HG02678 (cell line): ENCODE results near the gene TEX14.
"Not testable (repeated sequence)": the region's sequence is repeated elsewhere in the genome, so short reads cannot be mapped to it uniquely, and the experiment has no call there.

Experiments
- ATAC-seq: cut with Tn5 transposase; IDR thresholded peaks from one replicate; pipeline ENCODE4 v1.9.1; 2021; ENCODE audit warnings: mild to moderate bottlenecking, moderate library complexity; ENCODE audit not compliant: unreplicated experiment

Gene TEX14

DNA sequence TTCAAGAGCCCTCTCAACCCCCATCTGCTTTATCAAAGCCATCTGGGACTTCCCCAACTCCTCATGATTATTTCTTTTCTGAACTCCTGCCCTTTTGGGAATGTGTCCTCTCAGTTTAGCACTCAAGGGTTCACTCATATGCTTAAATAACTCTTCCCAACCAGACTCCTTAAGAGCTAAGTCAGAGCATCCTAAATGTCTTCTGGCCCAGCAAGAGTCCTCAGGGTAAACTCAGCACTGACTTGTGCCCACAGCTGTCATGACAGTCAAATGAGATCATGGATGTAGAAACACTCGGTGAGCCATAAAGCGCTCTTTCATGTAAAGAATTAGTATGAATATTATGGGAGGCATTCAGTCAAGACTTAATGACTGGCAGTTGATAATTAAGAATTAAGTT, 85.9 kb downstream of the TEX14 start:
- no peak for ATAC-seq

DNA sequence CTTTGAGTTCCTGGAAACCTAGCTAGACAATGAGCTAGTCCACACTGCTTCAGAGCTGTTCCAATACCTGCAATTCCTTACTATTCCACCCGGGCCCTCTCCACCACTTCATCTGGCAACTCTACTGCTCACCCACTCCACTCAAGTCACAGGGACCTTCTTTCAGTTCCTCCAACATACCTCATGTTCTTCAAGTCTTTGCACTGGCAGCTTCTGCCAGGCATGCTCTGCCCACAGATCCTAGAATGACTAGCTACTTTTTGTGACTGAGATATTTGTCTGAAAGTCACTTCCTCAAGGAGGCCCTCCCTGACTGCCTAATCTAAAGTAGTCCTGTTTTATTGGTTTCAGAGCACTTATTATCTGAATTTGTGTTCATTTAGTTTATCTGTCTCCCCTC, 86.4 kb downstream of the TEX14 start:
- ATAC-seq: no peak

DNA sequence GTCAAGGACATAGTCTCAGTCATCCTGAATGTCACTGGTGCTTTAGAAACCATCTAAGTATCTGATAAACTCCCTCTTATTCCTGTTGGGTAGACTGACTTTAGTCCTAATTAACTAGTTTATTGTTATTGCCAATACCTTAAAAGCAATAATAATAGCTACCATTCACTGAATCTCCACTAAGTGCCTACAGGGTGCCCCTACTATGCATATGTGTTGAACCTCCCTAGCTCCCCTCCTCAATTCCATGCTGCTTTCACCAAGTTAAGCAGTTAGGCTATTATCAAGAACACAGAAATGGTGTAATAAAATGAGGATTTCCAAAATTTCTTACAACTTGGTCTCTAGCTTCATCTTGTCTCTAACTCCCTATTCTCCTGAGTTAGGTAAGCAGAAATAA, 89.9 kb downstream of the TEX14 start:
- ATAC-seq: no peak

DNA sequence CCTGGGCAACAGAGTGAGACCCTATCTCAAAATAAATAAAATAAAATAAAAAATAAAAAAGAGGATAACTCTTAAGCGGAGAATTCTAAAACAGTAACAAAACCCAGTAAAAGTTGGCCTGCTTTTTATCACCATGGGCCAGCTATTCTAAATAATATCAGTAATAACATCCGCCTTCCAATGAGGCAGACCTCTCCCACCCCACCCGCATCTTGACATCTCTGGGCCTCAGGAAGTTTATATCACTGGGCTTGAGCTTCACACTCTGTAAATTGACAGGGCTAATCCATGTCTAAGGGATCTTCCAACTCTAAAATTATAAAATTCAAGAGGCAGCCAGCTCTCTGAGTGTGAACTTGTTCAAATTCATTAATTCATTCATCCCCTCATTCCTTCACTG, 94.5 kb downstream of the TEX14 start:
- no peak for ATAC-seq

DNA sequence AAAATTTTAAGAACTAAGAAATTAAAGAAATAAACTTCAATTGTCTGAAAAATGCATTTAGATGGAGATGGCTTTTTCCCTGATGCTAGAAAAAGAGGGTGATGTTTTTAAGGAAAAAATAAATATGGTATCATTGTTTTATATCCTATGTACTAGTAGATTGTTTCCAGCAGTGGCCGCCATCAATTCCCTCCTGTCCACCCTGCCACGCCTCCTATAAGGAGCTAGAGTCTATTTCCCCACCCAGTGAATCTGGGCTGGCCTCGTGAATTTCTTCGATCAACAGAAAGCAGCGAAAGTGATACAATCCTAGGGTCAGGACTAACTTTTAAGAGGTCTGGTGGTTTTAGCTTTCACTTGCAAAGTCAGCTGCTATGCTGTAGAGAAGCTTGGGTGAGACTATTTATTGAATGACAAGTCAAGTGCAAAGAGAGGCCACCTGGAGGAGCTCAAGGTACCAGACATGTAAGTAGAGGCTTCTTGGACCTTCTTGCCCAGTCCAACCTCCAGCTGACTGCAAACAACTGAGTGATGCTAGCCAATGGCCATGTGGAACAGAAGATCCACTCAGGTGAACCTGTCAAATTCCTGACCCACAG, 96.6 kb downstream of the TEX14 start:
- ATAC-seq: no peak

DNA sequence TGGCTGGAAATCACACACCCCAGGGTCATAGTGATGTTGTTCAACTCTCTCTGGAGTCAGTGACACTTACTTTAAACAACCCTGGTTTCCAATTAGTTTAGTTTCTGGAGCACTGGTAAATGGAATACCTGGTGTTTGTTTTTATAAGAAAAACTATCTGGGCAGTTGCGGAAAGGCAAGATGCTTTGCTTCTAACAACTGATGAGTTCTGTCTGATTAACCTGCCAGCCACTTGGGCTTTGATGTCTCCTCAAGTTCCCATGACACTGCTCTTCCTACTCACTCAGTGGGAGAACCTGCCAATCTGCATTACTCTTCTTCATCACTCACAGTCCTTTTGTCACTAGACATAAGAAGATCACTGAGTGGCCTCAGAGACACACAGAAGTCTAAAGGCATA, 98.7 kb downstream of the TEX14 start:
- ATAC-seq: no peak

DNA sequence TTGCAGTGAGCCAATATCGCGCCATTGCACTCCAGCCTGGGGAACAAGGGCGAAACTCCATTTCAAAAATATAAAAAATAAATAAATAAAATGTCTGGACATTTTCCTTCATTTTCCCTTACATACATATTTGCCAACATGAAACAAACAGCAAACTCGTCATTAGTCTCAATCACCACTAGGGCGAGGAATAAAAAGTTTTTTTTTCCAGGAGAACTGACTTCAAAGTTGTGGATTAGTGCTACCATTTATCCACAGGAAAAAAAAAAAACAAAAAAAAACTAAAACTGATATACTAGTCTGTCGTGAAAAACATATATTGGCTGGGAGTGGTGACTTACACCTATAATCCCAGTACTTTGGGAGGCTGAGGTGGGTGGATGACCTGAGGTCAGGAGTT, 100.4 kb downstream of the TEX14 start:
- no peak for ATAC-seq

DNA sequence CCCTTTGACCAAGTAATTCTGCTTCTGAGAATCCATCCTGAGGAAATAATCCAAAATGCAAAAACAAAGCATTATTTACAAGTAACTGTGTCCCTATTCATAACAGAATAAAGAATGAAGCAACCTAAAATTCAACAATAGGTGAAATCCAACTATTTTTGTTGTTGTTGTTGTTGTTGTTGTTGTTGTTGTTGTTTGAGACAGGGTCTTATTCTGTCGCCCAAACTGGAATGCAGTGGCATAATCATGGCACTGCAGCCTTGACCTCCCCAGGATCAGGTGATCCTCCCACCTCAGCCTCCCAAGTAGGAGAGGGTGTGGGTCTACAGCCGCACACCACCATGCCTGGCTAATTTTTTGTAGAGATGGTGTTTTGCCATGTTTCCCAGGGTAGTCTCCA, 101.5 kb downstream of the TEX14 start:
- no peak for ATAC-seq

DNA sequence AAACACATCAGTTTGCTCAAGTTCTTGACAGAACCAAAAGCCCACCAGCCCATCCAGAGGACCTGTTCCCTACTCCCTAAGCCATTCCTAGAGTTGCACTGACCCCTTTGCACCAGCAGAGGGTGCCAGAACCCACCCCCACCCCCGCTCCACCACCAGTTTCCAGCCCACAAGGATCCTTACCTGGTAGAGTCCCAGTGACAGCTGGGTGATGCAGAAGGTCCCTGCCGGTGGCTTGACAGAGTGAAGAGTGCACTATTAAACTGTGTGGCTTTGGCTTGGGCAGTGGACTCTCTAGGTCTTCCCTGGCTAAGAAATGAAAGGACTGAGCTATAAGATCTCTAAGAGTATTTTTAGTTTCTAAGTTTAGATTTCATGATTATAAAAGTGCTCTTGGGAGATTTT, 104.1 kb downstream of the TEX14 start:
- ATAC-seq: no peak

DNA sequence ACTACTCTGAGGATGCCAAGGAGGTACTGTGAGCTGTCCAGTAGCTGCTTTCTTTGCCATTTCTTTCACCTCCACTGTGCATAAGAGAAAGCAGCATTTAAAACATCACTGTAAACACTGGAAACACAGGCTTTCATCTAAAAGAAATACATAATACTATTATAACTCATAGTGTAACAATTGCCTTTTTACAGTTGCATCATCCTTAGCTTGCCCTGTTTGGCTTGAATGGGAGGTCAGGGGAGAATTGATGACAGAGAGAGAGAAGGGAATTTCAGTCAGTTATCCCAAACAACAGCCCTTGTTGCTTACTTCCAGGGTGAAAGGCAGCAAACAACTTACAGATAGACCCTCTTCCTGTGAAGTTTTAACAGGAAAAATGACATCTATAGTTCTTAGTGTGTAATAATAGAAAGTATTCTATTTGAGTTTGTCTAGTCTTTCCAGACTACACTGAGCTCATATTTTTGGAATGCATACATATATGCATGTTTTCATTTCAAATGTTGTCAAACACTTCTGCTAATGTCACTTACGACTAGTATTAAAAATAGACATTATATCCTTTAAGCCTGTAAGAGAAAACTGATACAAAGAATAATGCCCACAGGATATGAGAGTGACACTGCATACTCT, 105.7 kb downstream of the TEX14 start:
- ATAC-seq: no peak

DNA sequence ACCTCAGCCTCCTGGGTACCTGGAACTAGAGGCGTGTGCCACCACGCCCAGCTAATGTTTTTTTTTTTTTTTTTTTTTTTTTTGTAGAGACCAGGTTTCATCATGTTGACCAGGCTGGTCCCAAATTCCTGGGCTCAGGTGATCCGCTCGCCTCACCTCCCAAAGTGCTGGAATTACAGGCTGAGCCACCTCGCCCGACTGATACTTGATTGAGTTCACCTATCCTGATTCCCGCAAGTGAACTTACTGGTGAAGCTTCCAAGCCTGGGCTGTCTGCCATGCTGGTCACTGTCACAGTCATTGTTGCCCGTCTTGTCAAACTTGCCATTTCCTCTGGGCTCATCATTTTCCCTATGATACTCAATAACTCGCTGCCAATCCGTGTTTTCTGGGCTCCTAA, 106.3 kb downstream of the TEX14 start:
- ATAC-seq: no peak

DNA sequence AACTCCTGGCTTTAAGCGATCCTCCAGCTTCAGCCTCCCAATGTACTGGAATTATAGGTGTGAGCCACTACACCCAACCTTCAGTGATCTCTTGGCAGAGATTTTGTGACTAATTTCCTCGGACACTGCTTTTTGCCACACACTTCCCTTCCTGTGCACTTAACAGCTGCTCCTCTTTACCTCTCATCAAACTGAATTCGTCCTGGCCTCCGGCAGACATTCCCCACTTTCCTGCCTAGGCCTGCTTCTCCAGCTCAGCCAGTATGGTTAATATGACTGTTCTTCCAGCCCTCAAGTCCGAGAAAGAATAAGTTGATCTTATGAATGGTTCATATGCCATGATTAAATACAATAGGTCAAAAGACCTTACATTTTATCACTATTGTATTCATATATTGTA, 108.4 kb downstream of the TEX14 start:
- ATAC-seq: no peak

DNA sequence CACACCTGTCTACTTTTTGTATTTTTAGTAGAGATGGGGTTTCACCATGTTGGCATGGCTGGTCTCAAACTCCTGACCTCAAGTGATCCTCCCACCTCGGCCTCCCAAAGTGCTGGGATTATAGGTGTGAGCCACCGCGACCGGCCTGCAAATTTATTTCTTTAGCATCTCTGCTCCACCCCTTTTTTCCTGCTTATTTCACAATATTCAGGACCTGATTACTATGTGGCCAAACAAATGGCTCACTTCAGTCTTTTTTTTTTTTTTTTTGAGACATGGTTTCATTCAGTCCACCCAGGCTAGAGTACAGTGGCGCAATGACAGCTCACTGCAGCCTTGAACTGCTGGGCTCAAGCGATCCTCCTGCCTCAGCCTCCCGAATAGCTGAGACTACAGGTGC, 109.1 kb downstream of the TEX14 start:
- ATAC-seq: not testable (repeated sequence)

DNA sequence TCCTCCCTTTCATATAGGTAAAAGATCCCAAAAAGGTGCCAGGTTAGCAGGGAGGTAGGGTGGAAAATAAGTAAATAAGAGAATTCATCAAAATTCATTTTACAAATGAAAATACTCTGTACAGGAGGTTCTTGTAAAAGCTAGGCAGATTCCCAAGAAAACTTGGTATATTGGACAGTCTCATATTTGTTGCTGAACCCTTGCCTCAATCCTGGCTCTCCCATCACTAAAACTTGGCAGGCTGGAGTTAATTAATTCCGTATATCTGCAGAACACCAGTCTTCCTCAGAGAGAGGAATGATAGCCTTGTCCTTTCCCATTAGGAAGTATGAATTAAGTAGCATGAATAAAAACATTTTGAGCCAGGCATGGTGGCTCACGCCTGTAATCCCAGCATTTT, 111.2 kb downstream of the TEX14 start:
- ATAC-seq: no peak

DNA sequence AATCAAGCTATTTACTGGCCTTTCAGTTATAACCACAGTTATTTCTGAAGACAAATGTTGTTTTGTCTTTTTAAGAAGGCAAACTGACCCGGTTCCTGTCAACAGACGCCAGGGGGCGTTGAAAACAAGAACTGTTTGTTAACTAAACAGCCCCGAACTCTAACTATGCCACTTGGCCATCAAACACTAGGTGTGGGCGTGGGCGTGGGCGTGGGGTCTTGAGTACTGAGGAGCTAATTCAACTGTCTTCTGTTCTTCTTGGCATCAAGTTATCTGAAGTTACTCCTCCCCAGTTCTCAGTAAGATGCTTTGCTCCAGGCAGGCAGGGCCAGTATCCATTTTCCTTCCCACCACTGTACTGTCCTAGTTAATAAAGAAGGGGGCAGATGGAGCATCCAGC, 114.1 kb downstream of the TEX14 start:
- no peak for ATAC-seq

DNA sequence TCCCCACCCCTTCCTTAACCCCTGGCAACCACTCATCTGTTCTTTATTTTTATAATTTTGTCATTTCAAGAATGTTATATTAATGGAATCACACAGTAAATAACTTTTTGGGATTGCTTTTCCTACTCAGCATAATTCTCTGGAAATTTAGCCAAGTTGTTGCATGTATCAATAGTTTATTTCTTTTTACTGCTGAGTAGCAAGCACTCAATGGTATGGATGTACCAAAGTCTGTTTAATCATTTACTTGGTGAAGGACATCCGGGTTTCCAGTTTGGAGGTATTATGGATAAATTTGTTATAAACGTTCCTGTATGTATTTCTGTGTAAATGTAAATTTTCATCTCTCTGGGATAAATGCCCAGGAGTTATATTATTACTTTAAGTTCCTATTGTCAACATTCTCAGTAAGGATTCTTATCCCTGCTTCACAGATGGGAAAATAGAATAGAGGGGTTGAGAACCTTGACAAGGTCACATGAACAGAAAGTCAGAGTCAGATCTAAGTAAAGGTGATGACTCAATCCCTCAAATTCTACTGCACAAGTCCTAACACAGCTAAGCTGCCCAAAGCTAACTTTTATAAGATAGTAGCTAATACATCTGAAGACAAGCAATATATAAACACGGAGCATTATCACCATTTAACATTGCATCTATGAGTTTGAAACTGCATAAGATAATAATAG, 115.0 kb downstream of the TEX14 start:
- no peak for ATAC-seq

DNA sequence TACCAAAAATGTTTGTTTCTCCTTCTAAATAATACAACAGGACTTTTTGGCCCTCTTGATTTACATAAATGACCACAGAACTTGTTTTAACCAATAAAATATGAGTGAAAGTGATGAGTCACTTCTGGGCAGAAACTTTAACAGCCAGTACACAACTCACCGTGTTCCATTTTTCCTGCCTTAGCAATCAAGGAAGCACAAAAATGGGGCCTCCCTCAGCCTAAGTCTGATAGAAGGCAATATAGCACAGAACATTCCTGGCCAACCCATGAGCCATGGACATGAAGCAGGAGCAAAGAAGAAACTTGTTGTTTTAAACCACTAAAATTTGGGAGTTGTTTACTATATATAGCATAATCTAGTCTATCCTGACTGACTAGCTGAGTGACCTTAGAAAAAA, 116.3 kb downstream of the TEX14 start:
- no peak for ATAC-seq

DNA sequence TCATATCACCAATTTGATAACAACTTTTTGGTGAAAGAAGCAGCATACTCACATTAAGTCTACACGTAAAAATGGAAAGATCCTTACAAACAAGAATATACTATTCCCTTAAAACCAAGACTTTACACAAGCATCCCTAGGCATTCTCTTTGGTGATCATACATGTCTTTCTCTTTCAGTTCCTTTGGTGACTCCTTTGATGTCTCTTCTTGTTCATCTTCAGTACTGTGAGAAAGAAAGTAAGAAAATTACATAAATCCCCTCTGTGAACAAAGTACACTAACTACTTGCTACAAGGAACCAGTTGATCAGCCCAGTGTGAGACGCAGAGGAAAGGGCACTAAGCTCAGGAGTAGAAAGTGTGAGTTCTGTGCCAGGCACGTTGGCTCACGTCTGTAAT, 117.8 kb downstream of the TEX14 start:
- ATAC-seq: no peak

DNA sequence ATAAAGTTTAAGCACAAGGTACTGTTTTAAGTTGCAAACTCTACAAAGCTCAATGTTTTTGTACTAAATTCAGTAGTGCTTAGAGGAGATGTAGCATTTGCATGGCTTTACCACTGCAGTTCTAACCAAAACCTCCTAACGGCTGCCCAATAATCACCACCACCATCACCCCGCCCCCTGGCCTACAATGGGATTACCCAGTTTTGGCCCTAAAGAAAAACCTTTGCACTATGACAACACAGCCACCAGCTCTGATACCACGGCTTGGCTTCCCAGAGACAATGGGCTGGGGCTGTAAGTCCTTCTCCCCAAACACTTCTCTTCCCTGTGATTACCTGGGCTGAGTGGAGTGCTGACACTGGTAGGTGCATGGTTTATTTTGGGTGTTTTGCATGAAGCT, 119.0 kb downstream of the TEX14 start:
- ATAC-seq: no peak

DNA sequence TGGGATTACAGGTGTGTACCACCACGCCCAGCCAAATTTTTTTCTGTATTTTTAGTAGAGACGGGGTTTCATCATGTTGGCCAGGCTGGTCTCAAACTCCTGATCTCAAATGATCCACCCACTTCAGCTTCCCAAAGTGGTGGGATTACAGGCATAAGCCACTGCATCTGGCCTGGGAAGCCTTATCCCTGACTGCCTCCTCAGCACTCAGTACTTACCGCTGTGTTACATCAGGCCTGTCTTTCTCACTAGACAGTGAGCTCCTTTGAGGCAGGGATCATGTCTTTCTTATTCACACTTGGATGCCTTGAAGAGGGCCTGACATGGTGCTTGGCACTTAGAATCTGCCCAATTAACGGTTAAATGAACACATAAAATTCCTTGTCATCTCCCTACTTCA, 121.1 kb downstream of the TEX14 start:
- ATAC-seq: no peak

DNA sequence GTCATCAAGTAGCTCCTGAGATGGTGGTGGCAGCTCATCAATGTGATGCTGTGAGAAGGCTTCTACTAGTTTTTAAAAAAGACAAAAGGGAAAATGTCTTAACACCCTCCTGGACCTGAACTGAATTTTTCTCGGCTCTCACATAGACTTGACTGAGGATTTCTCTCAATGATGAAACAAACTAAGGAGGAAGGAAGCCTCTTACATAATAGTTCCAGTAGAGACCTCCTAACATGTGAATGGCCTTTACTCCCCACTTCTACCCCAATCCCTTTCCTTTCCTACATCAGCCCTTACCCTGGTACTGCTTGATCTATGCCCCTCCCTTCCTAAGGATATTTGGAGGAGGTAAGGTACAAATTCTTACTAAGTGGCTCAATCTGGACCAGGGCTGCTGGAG, 122.6 kb downstream of the TEX14 start:
- no peak for ATAC-seq

DNA sequence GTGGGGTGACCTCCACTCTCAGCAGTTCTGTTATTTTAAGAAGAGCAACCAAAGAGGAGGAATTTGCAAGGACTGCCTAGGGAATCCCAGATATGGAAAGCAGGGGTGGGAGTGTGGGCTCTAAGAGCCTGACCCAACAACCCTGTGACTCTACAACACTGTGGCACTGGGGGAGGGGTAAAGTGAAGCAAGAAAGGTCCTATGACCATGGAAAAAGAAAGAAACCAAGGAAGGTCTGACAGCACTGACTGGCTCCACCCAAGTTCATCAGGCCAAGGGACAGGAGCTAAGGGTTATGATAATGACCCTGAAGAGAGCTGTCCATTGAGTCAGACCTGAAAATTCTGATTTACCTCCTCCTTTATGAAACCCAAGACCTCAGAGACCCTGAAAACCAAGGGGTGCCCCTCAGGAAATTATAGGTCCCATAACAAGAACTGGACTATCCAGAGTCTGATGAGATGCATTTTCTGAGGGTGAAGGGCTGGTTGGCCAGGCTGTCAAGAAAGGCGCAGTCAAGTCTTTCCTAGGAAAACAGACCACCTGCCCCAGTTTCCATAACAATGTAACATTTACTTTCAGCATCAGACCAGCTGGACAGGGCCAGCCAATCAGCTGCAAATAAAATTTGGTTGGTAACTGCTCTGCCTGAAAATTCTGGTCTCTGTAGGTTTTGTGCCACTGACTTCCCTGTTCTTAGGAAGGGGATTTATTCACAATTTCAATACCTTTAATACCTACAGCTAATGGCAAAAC, 123.6 kb downstream of the TEX14 start:
- no peak for ATAC-seq
